Gastroesophageal sphincter (tissue), 4 donors: ENCODE data around the gene GPC1. TPM values are rescaled to one million over a fixed set of nuclear protein-coding genes. Genes with fewer than 3 reads are reported as not detected.
A peak's percentile ranks its signal among the peaks of the same experiment; 100 is the strongest.
"Not testable (repeated sequence)": the region's sequence is repeated elsewhere in the genome, so short reads cannot be mapped to it uniquely, and the experiment has no call there.

Source experiments
- ATAC-seq: fragments of 150-250 bp; one replicate; pipeline ENCODE4 v1.9.1; 2016; ENCODE audit warnings: mild to moderate bottlenecking, moderate library complexity
- H3K27ac ChIP-seq, 4 donors: fragments of 200-600 bp; sonication (generic) in 3 of 4; 1 replicate in 3 of 4; 2 replicates in 1 of 4; pipeline ENCODE4 v1.5.1; 2016 to 2019
- H3K27me3 ChIP-seq: fragments of 200-600 bp; sonication (generic); one replicate; pipeline ENCODE4 v1.5.1; 2019
- H3K36me3 ChIP-seq, 2 donors: fragments of 200-600 bp; sonication (generic); one replicate each; pipeline ENCODE4 v1.5.1; 2019; ENCODE audit warnings: control low read depth in 1 of 2
- H3K4me1 ChIP-seq, 3 donors: fragments of 200-600 bp; sonication (generic); 1 replicate in 2 of 3; 2 replicates in 1 of 3; pipeline ENCODE4 v1.5.1; 2016 to 2019; ENCODE audit warnings: control low read depth in 2 of 3
- H3K4me3 ChIP-seq, 2 donors: fragments of 200-600 bp; sonication (generic); one replicate each; pipeline ENCODE4 v1.5.1; 2019; ENCODE audit warnings: mild to moderate bottlenecking in 1 of 2, moderate library complexity in 1 of 2
- H3K9me3 ChIP-seq, 3 donors: fragments of 200-600 bp; sonication (generic); one replicate each; pipeline ENCODE4 v1.5.1; 2017 to 2019; ENCODE audit warnings: control low read depth in 2 of 3
- CTCF ChIP-seq, 4 experiments: fragments of 200-600 bp in 2 of 4; fragments of 450-650 bp in 2 of 4; sonication (generic) in 1 of 4; IDR thresholded peaks; one replicate each; pipeline ENCODE4 v1.5.1; 2017 to 2019; ENCODE audit warnings: antibody characterized with exemption in 4 of 4, mild to moderate bottlenecking in 2 of 4, moderate library complexity in 2 of 4
- EP300 ChIP-seq: sonication (generic); formaldehyde crosslinking; IDR thresholded peaks from one replicate; pipeline ENCODE4 v1.6.1; 2017; ENCODE audit warnings: antibody characterized with exemption, mild to moderate bottlenecking
- POLR2A ChIP-seq, 2 donors: fragments of 450-650 bp; IDR thresholded peaks; one replicate each; pipeline ENCODE4 v1.6.1; 2017; ENCODE audit warnings: antibody characterized with exemption in 2 of 2, mild to moderate bottlenecking in 2 of 2, moderate library complexity in 1 of 2
- POLR2AphosphoS5 ChIP-seq: sonication (generic); formaldehyde crosslinking; IDR thresholded peaks from one replicate; pipeline ENCODE4 v1.6.1; 2017; ENCODE audit warnings: antibody characterized with exemption
- WGBS, 2 donors: methylation state at CpG; one replicate each; pipeline ENCODE4 v1.1.5; 2018; ENCODE audit warnings: low coverage in 1 of 2; 5-methylcytosine and 5-hydroxymethylcytosine counted together
- total RNA-seq, 4 donors: library from RNA; depleted of rRNA; stranded (reverse); fragments of >200 nt; gene quantifications; one replicate each; pipeline ENCODE4 v1.1.0, GENCODE V29; 2016

The GPC1 gene, protein sequence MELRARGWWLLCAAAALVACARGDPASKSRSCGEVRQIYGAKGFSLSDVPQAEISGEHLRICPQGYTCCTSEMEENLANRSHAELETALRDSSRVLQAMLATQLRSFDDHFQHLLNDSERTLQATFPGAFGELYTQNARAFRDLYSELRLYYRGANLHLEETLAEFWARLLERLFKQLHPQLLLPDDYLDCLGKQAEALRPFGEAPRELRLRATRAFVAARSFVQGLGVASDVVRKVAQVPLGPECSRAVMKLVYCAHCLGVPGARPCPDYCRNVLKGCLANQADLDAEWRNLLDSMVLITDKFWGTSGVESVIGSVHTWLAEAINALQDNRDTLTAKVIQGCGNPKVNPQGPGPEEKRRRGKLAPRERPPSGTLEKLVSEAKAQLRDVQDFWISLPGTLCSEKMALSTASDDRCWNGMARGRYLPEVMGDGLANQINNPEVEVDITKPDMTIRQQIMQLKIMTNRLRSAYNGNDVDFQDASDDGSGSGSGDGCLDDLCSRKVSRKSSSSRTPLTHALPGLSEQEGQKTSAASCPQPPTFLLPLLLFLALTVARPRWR
- total RNA-seq, result 10 to 100 TPM; 22.5 to 73.9 (median 43.3) TPM

DNA sequence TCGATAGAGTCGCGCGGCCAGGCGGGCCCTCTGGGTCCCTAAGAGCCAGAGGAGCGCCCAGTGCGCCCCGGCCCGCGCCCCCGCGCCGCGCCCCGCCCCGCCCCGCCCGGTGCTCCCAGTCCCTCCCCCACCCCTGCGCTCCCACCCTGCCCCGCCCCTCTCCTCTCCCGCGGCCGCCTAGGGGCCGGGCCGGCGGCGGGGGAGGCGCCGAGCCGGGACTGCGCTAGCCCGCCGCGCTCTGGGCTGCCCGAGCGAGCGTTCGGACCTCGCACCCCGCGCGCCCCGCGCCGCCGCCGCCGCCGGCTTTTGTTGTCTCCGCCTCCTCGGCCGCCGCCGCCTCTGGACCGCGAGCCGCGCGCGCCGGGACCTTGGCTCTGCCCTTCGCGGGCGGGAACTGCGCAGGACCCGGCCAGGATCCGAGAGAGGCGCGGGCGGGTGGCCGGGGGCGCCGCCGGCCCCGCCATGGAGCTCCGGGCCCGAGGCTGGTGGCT, at the start of gene GPC1:
Gene GPC1 (plus strand): TSS at position 207 of the 491 bp plus-strand sequence. CDS start 256 bp downstream, at position 463.
- Histone ChIP-seq H3K4me3 (peak within 1 kb of the TSS; percentile 65 to 88), H3K36me3 (no peaks in the 10 kb centered on the region), H3K4me1 (peaks cover 0 to 57% (median 22%) of the 10 kb centered on the region in 3 donors), H3K27ac (peak within 1 kb of the TSS; percentile 76 to 97 (median 94)), H3K9me3 (no peaks in the 10 kb centered on the region), H3K27me3 (peaks cover 22% of the 10 kb centered on the region)
- no CpG with 5 or more reads among the region's 77 CpGs for WGBS, 2 donors
- peak; percentile 85 for ATAC-seq
- TF ChIP-seq POLR2A (IDR thresholded peaks at IDR 0.05) (peak; percentile 28 to 60), CTCF (IDR thresholded peaks at IDR 0.05) (peak in 1 of 4 experiments; percentile 10), POLR2AphosphoS5 (no peak), EP300 (no peak)

- no peak for ATAC-seq
- TF ChIP-seq EP300 (no peak), POLR2AphosphoS5 (no peak), CTCF (IDR thresholded peaks at IDR 0.05) (no peak), POLR2A (IDR thresholded peaks at IDR 0.05) (no peak)
- Histone ChIP-seq H3K4me1 (peaks cover 0 to 13% (median 2%) of the 10 kb centered on the region in 3 donors), H3K27ac (no peak overlapping the region), H3K9me3 (no peaks in the 10 kb centered on the region), H3K36me3 (no peaks in the 10 kb centered on the region), H3K4me3 (no peak overlapping the region), H3K27me3 (no peaks in the 10 kb centered on the region)
- 80 to 85% methylated on average over 2 to 3 of the region's 12 CpGs for WGBS, 2 donors
Measured at GRCh38 chr2:240386326-240386725, 49.1 kb upstream of the GPC1 start.

DNA sequence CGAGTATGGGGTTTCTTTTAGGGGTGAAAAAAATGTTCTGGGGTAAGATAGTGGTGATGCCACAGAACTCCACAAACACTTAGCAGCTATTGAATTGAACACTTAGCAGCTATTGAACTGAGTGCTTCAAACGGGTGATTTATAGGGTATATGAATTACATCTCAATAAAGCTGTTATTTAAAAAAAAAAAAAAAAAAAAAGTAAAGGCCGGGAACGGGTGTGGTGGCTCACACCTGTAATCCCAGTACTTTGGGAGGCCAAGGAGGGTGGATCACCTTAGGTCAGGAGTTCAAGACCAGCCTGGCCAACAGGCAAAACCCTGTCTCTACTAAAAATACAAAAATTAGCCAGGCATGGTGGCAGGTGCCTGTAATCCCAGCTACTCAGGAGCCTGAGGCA, 48.7 kb upstream of the GPC1 start:
- H3K36me3 ChIP-seq, H3K4me3 ChIP-seq, ATAC-seq, H3K27me3 ChIP-seq, H3K27ac ChIP-seq, H3K9me3 ChIP-seq: not testable (repeated sequence)
- 80 to 94% methylated on average over 3 to 4 of the region's 4 CpGs for WGBS, 2 donors
- peaks cover 0 to 13% (median 2%) of the 10 kb centered on the region in 3 donors for H3K4me1 ChIP-seq

DNA sequence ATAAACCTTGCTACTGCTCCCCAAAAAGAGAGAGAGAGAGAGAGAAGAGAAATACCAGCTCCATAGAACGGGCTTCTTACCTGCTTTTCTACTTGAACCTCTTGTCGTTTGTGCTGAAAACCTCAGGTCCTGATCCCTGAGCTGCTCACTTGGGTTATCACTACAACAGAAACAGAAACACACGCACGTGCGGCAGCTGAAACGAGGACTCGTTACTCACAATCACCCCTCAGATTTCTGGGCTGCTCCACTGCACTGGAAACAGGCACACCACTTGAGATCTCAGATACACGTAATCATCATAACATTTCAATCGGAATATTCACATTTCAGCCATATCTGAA, 48.2 kb upstream of the GPC1 start:
- Histone ChIP-seq H3K4me1 (peaks cover 0 to 13% (median 2%) of the 10 kb centered on the region in 3 donors), H3K36me3 (no peaks in the 10 kb centered on the region), H3K27ac (no peak overlapping the region), H3K9me3 (no peaks in the 10 kb centered on the region), H3K27me3 (no peaks in the 10 kb centered on the region), H3K4me3 (no peak overlapping the region)
- TF ChIP-seq POLR2AphosphoS5 (no peak), POLR2A (IDR thresholded peaks at IDR 0.05) (no peak), CTCF (IDR thresholded peaks at IDR 0.05) (no peak), EP300 (no peak)
- ATAC-seq, result no peak
- 73 to 79% methylated on average over 3 to 4 of the region's 9 CpGs for WGBS, 2 donors

GRCh38 chr2:240387669-240388358, 47.6 kb upstream of the GPC1 start:
- peak; percentile 54 for ATAC-seq
- 52 to 82% methylated on average over 7 to 11 of the region's 16 CpGs for WGBS, 2 donors
- Histone ChIP-seq H3K4me1 (peaks cover 0 to 13% (median 2%) of the 10 kb centered on the region in 3 donors), H3K27me3 (no peaks in the 10 kb centered on the region), H3K9me3 (no peaks in the 10 kb centered on the region), H3K36me3 (no peaks in the 10 kb centered on the region), H3K27ac (peak overlapping the region in 1 of 4 donors; percentile 59), H3K4me3 (no peak overlapping the region)
- TF ChIP-seq POLR2A (IDR thresholded peaks at IDR 0.05) (no peak), POLR2AphosphoS5 (peak; percentile 58), EP300 (no peak)
